LNCAP (cell line): ENCODE data around the gene CD2BP2.

ENCODE experiments used
- TF ChIP-seq, protein P1 (sequence below): fragments of 450-650 bp; IDR thresholded peaks from 2 replicates; pipeline ENCODE4 v1.5.1; 2017; ENCODE audit warnings: mild to moderate bottlenecking

CD2BP2 gene

DNA sequence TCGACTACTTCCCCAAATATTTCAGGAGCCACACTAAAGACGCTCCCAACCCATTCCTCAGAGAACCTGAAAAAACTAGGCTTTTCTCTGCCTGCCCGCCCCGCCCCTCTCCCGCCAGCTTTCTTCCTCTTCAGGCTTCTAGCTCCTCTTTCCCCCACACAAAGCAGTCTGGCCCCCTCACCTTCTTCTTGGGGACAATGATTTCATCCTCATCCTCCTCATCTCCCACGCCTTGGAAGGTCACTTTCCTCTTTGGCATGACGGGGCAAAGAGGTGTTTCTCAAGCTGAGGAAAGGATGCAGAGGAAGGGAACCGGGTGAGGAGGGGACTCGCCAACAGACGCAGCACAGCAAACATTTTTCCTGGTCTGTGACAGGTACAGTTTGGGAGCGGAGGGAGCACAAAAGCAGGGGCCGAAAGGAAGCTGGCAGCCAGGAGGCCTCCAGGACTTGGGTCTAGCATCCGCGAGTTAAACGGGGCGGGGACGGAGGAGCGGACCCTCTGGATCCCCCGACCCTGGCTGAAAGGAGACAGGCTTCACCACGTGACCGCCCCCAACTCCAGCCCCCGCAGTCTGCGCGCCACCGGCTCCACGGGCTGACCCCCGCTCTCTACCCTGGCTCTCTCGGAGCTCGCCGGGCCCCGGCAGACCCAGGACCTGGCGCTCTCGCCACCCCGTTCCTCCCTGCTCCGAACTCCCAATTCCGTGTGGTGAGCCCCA is 525 bp downstream of the CD2BP2 start:
- TF ChIP-seq, protein P1, sequence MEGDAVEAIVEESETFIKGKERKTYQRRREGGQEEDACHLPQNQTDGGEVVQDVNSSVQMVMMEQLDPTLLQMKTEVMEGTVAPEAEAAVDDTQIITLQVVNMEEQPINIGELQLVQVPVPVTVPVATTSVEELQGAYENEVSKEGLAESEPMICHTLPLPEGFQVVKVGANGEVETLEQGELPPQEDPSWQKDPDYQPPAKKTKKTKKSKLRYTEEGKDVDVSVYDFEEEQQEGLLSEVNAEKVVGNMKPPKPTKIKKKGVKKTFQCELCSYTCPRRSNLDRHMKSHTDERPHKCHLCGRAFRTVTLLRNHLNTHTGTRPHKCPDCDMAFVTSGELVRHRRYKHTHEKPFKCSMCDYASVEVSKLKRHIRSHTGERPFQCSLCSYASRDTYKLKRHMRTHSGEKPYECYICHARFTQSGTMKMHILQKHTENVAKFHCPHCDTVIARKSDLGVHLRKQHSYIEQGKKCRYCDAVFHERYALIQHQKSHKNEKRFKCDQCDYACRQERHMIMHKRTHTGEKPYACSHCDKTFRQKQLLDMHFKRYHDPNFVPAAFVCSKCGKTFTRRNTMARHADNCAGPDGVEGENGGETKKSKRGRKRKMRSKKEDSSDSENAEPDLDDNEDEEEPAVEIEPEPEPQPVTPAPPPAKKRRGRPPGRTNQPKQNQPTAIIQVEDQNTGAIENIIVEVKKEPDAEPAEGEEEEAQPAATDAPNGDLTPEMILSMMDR, result no peak

DNA sequence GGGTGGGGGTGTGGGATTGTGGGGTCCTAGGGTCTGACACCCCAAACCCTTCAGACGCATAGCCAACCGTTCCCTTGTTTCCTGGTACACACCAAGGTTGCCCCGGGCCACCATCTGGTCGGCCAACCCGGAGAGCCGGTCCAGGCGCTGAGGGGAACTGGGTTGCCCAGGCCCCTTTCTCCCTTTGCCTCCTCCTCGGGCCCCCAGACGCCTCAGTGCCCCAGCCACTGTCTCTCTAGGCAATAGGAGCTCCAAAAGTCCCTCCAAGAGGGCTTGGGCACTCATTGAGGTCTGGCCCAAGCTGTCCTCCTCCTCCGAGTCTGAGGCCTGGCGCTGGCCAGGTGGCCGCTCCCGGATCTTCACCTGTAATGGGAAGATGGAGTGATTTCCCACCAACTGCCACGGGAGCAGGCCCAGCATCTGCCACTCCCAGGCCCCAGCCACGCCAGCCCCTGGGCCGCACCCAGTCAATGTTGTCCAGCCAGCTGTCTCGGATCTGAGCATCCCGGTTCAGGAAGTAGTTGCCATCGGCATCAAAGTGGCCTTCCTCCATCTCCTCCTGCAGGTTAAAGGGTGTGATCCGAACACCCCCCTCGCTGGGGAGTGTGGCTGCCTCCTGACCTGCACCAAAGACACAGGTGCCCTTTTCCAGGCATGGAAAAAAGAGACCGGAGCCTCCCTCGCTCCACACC is 1.5 kb downstream of the CD2BP2 start:
- TF ChIP-seq, protein P1, result no peak

- TF ChIP-seq, protein P1, result no peak
These were observed 2.4 kb downstream of the CD2BP2 start for GRCh38 chr16:30352488-30353401.

DNA sequence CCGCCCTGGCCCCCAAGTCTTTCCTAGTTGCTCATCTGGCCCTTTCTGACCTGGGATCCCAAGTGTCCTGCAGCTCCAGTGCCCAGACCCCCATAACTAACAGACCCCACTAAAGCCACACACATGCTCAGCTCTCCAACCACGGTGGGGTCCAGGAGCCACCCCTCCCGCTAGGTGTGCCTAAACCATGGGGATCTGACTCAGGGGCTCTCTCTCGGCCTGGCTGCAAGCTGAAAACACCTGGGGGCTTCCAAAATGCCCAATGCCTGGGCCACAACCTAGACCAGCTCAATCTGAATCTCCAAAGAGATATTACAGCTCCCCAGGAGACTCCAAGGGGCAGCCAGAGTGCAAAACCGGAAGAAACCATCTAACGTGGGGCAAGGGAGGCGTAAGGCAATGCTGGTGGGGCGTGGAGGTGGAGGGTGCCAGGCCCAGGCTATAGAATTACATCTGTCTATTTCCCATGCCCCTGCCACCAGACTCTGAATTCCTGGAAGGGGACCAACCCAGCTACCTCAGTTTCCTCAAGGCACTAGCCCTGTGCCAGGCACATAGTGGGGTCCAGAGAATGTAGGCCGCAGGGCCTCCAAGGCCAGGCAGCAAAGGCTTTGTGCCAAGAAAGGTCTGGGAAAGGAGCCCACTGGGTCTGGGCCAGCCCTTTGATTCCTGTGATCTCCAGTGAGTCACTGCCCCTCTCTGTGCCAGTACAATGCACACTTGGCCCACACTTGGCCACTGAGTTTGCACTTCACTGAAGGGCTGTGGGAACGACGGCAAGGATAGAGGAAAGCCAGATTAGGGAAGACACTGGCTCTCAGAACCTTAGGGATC is 3.3 kb downstream of the CD2BP2 start:
- TF ChIP-seq, protein P1, result no peak

- TF ChIP-seq, protein P1, result no peak
These were observed 4.1 kb downstream of the CD2BP2 start for GRCh38 chr16:30351001-30351441.

- TF ChIP-seq, protein P1, result no peak
These were observed 4.8 kb downstream of the CD2BP2 start for GRCh38 chr16:30350134-30350871.
